Liver (tissue), 3 donors: ENCODE data around the gene TGFBR1.

Experiments used
- ATF3 ChIP-seq: IDR thresholded peaks from 2 replicates; pipeline ENCODE4 v1.6.1; 2016; ENCODE audit warnings: antibody characterized with exemption
- EGR1 ChIP-seq, 2 donors: IDR thresholded peaks; 2 replicates each; pipeline ENCODE4 v1.6.1; 2016 to 2018; ENCODE audit warnings: antibody characterized with exemption in 2 of 2, low read depth in 2 of 2
- GABPA ChIP-seq, 2 donors: IDR thresholded peaks in 1 of 2; conservative IDR thresholded peaks in 1 of 2; 2 replicates each; pipeline ENCODE4 v1.6.1; 2016; ENCODE audit warnings: antibody characterized with exemption in 2 of 2, mild to moderate bottlenecking in 1 of 2, moderate library complexity in 1 of 2
- JUND ChIP-seq, 2 donors: IDR thresholded peaks; 2 replicates each; pipeline ENCODE4 v1.6.1; 2016; ENCODE audit warnings: antibody characterized with exemption in 2 of 2
- MAX ChIP-seq: IDR thresholded peaks from 2 replicates; pipeline ENCODE4 v1.6.1; 2016; ENCODE audit warnings: antibody characterized with exemption
- REST ChIP-seq: IDR thresholded peaks from 2 replicates; pipeline ENCODE4 v1.6.1; 2016; ENCODE audit warnings: antibody characterized with exemption, mild to moderate bottlenecking
- SP1 ChIP-seq: IDR thresholded peaks from 2 replicates; pipeline ENCODE4 v1.6.1; 2018; ENCODE audit warnings: antibody characterized with exemption, mild to moderate bottlenecking
- TAF1 ChIP-seq: conservative IDR thresholded peaks from 2 replicates; pipeline ENCODE4 v1.6.1; 2016; ENCODE audit warnings: antibody characterized with exemption, mild to moderate bottlenecking
- YY1 ChIP-seq: IDR thresholded peaks from 2 replicates; pipeline ENCODE4 v1.6.1; 2016; ENCODE audit warnings: antibody characterized with exemption, mild to moderate bottlenecking
- TF ChIP-seq, protein P1 (sequence below): fragments of 150-350 bp; IDR thresholded peaks from 2 replicates; pipeline ENCODE4 v1.5.1; 2017; ENCODE audit warnings: improper control_type of control experiment, low read depth, low read length; ENCODE audit not compliant: missing input control
- TF ChIP-seq, protein P2 (sequence below): IDR thresholded peaks from 2 replicates; pipeline ENCODE4 v1.6.1; 2016; ENCODE audit warnings: antibody characterized with exemption
- donor health status: healthy.
- donor health status: healthy.

GRCh38 chr9:99140685-99141314 is 35.9 kb downstream of the TGFBR1 start:
- TF ChIP-seq, protein P1, sequence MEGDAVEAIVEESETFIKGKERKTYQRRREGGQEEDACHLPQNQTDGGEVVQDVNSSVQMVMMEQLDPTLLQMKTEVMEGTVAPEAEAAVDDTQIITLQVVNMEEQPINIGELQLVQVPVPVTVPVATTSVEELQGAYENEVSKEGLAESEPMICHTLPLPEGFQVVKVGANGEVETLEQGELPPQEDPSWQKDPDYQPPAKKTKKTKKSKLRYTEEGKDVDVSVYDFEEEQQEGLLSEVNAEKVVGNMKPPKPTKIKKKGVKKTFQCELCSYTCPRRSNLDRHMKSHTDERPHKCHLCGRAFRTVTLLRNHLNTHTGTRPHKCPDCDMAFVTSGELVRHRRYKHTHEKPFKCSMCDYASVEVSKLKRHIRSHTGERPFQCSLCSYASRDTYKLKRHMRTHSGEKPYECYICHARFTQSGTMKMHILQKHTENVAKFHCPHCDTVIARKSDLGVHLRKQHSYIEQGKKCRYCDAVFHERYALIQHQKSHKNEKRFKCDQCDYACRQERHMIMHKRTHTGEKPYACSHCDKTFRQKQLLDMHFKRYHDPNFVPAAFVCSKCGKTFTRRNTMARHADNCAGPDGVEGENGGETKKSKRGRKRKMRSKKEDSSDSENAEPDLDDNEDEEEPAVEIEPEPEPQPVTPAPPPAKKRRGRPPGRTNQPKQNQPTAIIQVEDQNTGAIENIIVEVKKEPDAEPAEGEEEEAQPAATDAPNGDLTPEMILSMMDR: peak; percentile 86
- TF ChIP-seq SP1: no peak
- no peak for TF ChIP-seq YY1
- TF ChIP-seq REST: no peak
- TF ChIP-seq GABPA (IDR thresholded peaks at IDR 0.05 in 1 of 2, conservative IDR thresholded peaks at IDR 0.05 in 1 of 2): no peak
- TF ChIP-seq EGR1 (IDR thresholded peaks at IDR 0.05; ENCODE audit: low read depth in 2 of 2): no peak
- TF ChIP-seq MAX: no peak
- no peak for TF ChIP-seq ATF3
- TF ChIP-seq, protein P2, sequence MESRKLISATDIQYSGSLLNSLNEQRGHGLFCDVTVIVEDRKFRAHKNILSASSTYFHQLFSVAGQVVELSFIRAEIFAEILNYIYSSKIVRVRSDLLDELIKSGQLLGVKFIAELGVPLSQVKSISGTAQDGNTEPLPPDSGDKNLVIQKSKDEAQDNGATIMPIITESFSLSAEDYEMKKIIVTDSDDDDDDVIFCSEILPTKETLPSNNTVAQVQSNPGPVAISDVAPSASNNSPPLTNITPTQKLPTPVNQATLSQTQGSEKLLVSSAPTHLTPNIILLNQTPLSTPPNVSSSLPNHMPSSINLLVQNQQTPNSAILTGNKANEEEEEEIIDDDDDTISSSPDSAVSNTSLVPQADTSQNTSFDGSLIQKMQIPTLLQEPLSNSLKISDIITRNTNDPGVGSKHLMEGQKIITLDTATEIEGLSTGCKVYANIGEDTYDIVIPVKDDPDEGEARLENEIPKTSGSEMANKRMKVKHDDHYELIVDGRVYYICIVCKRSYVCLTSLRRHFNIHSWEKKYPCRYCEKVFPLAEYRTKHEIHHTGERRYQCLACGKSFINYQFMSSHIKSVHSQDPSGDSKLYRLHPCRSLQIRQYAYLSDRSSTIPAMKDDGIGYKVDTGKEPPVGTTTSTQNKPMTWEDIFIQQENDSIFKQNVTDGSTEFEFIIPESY: no peak
- TF ChIP-seq JUND (IDR thresholded peaks at IDR 0.05): no peak
- no peak for TF ChIP-seq TAF1
